Stimulated activated CD4-positive, alpha-beta T cell treated with anti-CD3 and anti-CD28 coated beads, Interleukin-4, amount 100 ng/mL, for 4 hours (primary cell): ENCODE measurements around the gene LRP10.

Experiments
- DNase-seq, 2 experiments: peaks; one replicate each; pipeline ENCODE4 v3.0.0-alpha.2; 2020

Gene LRP10

DNA sequence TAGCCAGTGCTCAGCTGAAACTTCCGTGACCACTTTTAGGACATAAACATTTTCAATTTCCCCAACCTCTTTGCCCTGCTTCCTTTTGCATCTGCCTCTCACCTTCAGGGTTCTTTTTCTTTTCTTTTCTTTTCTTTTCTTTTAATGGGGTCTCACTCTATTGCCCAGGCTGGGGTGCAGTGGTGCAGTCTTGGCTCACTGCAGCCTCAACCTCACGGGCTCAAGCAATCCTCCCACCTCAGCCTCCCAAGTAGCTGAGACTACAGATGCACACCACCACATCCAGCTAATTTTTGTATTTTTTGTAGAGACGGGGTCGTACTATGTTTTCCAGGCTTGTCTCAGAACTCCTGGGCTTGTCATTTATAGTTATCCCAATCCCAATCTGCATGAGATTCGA lies 4.7 kb upstream of the LRP10 start:
- DNase-seq = no peak

DNA sequence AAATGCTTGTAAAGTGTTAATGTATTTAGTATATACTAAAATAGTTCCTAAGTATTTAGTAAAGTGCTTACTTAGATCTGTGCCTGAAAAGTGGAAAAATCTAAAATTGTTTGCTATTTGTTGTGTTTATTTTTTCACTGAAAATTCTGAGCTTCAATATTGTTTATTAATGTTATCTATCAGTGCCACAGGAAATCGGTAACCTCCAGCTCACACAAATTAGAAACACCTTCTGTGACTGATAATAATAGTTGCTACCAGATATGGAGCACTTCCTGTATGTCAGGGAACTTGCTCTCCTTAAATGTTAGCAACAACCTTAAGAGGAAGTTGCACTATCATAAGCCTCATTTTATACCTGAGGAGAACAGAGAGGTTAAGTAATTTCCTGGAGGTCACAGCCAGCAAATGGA lies 723 bp upstream of the LRP10 start:
- no peak for DNase-seq

GRCh38 chr14:22872033-22872832 lies 693 bp downstream of the LRP10 start:
- peak; percentile 67 for DNase-seq

DNA sequence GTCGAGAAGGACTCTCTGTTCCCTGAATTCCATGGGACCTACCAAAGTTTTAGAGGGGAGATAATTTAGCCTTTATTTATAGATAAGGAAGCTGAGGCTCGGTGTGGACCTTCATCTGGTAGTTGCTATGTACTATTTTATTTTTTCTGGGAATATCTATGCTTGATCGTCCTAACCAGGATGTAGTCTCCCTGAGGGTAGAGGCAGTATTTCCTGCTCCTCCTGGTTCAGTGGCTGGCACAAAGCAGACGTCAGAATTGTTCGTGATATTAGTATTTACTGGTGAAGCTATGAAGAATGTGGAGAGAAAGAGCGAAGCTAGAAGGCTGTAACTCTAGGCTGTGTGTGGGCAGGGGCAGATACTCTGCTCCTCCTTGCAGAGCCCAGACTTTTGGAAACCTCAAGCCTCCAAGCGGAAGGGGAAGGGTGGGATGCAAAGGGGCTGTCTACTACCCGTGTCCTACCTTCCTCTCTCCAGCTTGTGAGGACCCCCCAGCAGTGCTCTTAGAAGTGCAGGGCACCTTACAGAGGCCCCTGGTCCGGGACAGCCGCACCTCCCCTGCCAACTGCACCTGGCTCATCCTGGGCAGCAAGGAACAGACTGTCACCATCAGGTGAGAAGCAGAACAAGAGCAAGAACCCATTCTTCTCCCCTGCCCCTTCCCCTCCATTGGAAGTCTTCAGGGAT lies 1.4 kb downstream of the LRP10 start:
- no peak for DNase-seq

GRCh38 chr14:22875003-22875747 lies 3.6 kb downstream of the LRP10 start:
- no peak for DNase-seq

DNA sequence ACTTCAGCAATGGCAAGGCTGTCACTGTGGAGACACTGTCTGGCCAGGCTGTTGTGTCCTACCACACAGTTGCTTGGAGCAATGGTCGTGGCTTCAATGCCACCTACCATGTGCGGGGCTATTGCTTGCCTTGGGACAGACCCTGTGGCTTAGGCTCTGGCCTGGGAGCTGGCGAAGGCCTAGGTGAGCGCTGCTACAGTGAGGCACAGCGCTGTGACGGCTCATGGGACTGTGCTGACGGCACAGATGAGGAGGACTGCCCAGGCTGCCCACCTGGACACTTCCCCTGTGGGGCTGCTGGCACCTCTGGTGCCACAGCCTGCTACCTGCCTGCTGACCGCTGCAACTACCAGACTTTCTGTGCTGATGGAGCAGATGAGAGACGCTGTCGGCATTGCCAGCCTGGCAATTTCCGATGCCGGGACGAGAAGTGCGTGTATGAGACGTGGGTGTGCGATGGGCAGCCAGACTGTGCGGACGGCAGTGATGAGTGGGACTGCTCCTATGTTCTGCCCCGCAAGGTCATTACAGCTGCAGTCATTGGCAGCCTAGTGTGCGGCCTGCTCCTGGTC lies 4.3 kb downstream of the LRP10 start:
- DNase-seq = no peak

- DNase-seq = no peak
Observed at GRCh38 chr14:22877000-22877501, 5.5 kb downstream of the LRP10 start.

GRCh38 chr14:22878271-22879246 lies 7.0 kb downstream of the LRP10 start:
- DNase-seq = no peak

DNA sequence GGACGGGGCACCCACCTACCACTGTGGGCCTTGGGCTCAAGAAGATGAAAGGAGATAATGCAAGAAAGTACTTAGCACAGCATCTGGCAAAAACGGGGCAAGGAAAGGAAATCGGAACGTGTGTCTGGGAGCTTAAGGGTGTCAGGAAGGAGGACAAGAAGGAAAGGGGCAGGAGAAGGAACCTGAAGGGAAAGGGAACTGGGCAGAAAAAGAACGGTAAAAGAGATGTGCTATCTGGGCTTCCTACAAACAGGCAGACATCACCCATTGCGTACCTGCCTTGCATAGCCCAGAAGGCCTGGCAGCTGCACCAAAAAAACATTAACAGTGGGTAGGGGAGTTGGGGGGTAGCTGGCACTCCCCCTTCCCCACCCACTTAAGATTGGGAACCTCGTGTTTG lies 10.5 kb downstream of the LRP10 start:
- no peak for DNase-seq

- DNase-seq = peak in 1 of 2 experiments; percentile 75
Observed at GRCh38 chr14:22882529-22883172, 11.1 kb downstream of the LRP10 start.

DNA sequence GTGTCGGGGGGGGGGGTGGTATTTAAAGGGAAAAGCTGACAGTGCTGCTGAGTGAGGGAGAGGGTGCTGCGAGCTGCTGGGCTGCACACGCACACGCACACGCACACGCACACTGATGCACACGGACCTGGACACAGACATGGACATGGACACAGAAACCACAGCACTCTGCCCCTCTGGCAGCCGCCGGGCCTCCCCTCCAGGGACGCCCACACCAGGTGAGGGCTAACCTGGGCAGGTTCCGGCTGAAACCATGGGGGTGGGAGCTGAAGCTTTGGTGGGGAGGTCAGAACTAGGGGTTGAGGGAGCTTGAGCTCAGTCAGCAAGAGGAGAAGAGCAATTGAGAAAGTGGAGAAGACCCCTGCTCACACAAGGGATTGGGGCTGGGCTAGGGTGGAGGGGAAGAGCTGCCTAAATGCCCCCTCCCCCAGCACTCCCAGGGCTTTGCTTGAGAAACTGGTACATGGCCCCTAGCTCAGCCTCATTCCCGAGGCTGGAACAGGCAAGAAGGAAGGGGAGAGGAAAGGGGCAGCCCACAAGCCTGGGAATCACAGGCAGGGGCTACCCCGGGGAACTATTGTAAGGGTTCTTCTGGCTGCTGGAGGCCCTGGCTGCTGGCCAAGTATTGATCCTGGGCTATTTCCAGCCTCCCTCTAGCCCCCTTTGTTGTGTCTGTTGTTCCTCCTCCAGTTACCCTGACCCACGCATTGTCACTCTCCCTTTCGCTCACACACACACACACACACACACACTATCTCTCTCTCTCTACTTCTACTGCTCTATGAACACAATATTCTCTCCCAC lies 11.8 kb downstream of the LRP10 start, which contains the start of gene REM2:
REM2 (plus strand) TSS at position 50 of the 804 bp plus-strand sequence; CDS start at position 116, 66 bp downstream.
- DNase-seq = no peak

DNA sequence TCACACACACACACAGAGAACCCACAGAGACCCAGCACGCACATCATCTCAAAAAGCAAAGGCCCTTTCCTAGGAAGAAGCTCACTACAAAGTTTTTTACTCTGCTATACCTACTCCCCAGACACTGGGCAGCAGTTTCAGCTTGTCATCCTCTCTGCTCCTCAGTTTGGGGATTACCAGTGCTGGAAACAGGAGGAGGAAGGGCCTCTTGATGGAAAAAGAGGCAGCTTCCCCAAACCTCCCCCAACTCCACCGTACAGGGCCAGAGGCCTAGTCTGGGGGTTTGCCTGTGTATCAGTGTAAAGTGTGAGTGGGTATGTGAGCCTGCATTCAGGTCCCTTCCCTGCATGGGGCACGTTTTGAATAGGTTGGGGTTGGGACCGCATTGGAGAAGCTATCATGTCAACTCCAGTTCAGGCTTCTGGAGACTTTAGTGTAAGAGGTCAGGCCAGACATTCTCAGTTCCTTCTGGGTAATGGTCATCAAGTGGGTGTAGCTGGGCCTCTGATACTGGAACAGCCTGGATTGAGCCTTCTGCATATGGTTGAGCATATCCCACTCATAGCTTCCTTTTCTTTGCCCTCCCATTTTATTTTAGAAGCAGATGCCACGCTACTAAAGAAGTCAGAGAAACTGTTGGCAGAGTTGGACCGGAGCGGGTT lies 12.7 kb downstream of the LRP10 start:
- no peak for DNase-seq

GRCh38 chr14:22884738-22885523 lies 13.4 kb downstream of the LRP10 start:
- DNase-seq = no peak

GRCh38 chr14:22885975-22886374 lies 14.4 kb downstream of the LRP10 start:
- DNase-seq = no peak

DNA sequence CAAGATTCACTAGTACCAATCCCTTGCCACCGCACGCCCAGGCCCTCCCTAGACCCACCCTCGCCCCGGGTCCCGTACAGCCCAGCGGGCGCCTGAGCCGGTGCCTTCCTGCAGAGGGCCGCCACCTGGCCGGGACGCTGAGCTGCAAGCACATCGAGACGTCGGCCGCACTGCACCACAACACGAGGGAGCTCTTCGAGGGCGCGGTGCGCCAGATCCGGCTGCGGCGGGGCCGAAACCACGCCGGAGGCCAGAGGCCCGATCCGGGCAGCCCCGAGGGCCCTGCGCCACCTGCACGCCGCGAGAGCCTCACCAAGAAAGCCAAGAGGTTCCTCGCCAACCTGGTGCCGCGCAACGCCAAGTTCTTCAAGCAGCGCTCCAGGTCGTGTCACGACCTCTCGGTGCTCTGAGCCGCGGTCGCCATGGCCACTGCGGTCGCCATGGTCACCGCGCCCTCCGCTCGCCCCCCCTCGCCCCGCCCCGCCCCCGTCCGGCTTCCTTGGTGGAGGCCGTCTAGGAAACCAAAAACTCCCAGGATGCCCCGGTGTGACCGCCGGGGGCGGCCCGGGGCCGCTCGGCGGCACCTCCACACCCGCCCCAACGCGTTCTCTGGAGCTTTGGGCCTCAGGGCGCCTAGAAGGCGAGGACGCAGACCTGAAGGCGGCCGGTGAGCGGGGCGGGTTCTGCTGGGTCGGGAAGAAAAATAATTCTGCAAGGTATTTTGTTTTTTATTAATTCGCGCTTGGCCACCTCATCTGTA lies 15.1 kb downstream of the LRP10 start:
- peak; percentile 68 to 70 for DNase-seq

- DNase-seq = no peak
Observed at GRCh38 chr14:22887260-22887989, 15.9 kb downstream of the LRP10 start.

GRCh38 chr14:22887990-22888378 lies 16.4 kb downstream of the LRP10 start:
- DNase-seq = peak; percentile 69 to 80
